ENCODE measurements around the gene INPP5A.

The INPP5A gene

DNA sequence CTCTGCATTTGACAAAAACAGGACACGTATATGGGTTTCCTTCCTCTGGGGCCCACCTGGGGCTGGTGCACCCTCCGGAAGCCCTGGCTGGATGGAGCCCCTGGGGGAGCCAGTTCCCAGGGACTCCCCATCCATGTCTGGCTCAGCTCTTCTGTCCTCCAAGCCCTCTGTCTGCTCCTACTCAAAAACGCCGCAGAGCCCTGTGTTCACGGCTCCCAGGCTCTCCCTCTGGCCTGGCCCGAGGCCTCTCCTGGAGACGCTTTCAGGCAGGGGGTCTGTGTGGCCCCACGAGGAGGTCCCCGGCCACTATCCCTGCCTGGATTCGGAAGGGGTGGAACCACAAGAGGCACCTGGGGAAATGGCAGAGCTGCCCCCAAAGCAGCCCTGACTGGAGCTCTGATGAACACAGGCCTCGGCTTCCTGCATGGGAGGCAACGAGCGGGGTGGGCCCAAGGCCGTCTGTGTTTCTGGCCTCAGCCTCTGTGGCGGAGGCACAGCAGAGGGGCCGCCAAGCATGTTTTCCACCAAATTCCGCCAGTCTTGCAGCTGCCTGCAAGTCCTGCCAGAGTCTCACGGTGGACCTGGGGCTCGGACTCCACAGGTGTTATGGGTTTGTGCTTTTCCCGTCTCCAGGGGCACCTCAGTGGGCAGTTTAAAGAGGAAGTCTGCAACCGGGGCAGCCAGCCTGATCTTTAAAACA lies 22.6 kb upstream of the INPP5A start:
- peaks cover 14% of the 10 kb centered on the region for H3K79me1 ChIP-seq (ENCODE audit: low read length)
- H3K36me3 ChIP-seq (ENCODE audit: control insufficient read depth in 1 of 2, insufficient read depth in 2 of 2, low read length in 2 of 2): no peaks in the 10 kb centered on the region
- H3K4me3 ChIP-seq (ENCODE audit: low read depth, low read length): no peak overlapping the region
- no peaks in the 10 kb centered on the region for H3K9me3 ChIP-seq (ENCODE audit: insufficient read depth, low read depth, low read length)
- no peak overlapping the region for H3K4ac ChIP-seq (ENCODE audit: low read depth, low read length)
- H3K4me1 ChIP-seq (ENCODE audit: control insufficient read depth in 1 of 2, insufficient read depth in 2 of 2, low read length in 2 of 2): peaks cover 32 to 37% of the 10 kb centered on the region in 2 experiments
- H3K23ac ChIP-seq (ENCODE audit: low read length): no peak overlapping the region
- no peak overlapping the region for H2BK120ac ChIP-seq (ENCODE audit: insufficient read depth, low read length, poor library complexity)
- H3K14ac ChIP-seq (ENCODE audit: low read length): no peak overlapping the region
- WGBS (ENCODE audit: extremely low coverage, insufficient coverage, insufficient read length): no CpG with 5 or more reads among the region's 21 CpGs
- no peak overlapping the region for H3K27ac ChIP-seq (ENCODE audit: low read depth, low read length)
- no peak overlapping the region for H3K18ac ChIP-seq (ENCODE audit: low read length)
- no peak overlapping the region for H4K12ac ChIP-seq (ENCODE audit: low read depth, low read length)
- no peak overlapping the region for H3K4me2 ChIP-seq (ENCODE audit: low read length)
- H2BK12ac ChIP-seq (ENCODE audit: low read length): peak overlapping the region; percentile 25
- no peak overlapping the region for H2AFZ ChIP-seq (ENCODE audit: insufficient read depth, low read length, poor library complexity)
- H4K8ac ChIP-seq (ENCODE audit: low read depth, low read length): no peak overlapping the region
- no peak overlapping the region for H2AK5ac ChIP-seq (ENCODE audit: low read length)
- no peaks in the 10 kb centered on the region for H3K27me3 ChIP-seq (ENCODE audit: insufficient read depth, low read length)
- H2BK5ac ChIP-seq (ENCODE audit: low read depth, low read length, poor library complexity): no peak overlapping the region
- H4K91ac ChIP-seq (ENCODE audit: low read depth, low read length): no peak overlapping the region
- DNase-seq: no peak
- H3K9ac ChIP-seq (ENCODE audit: low read length): no peak overlapping the region
- H3K79me2 ChIP-seq (ENCODE audit: control insufficient read depth, insufficient read depth, low read length, poor library complexity): no peaks in the 10 kb centered on the region

DNA sequence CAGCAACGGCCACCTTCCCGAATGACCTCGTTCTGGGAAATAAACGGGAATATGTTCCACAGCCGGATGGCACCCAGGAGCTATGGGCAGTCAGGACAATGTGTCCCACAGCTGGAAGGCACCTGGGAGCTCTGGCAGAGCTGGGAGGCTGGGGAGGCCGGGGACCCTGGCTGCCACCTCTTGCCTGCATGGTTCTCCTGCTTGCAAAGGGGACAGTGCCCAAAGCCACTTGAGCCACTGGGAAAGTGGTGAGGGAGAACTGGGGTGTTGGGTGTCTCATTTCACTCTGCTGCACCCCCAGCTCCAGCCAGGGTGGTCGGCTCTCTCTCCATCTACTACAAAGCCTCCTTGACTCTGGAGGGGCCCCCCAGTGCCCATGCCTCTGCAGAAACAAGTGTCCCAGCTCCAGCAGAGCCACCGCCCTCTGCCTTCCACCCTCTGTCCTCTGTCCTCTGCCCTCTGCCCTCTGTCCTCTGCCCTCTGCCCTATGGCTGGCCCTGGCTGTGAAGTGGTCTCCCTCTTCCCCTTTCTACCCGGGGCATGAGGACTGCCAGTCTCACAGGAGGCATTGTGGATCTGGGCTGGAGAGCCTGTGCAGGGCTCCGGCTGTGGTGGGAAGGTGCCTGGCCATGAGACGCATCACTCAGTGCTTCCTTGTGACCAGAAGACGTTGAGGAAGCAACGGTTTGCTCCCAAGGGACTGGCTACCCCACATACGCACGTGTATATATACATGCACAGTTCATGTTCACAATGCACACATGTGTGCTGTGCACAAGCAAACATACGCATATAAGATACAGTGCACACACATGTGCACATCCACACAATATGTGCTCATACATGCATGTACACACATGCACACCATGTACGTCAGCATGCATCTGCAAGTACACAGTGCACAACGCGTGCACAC lies 21.5 kb upstream of the INPP5A start:
- Histone ChIP-seq H3K36me3 (ENCODE audit: control insufficient read depth in 1 of 2, insufficient read depth in 2 of 2, low read length in 2 of 2) (no peaks in the 10 kb centered on the region), H3K4me3 (ENCODE audit: low read depth, low read length) (no peak overlapping the region), H3K4ac (ENCODE audit: low read depth, low read length) (no peak overlapping the region), H3K18ac (ENCODE audit: low read length) (no peak overlapping the region), H2BK120ac (ENCODE audit: insufficient read depth, low read length, poor library complexity) (no peak overlapping the region), H3K9ac (ENCODE audit: low read length) (no peak overlapping the region), H3K23ac (ENCODE audit: low read length) (no peak overlapping the region), H3K4me1 (ENCODE audit: control insufficient read depth in 1 of 2, insufficient read depth in 2 of 2, low read length in 2 of 2) (peaks cover 32 to 37% of the 10 kb centered on the region in 2 experiments), H2BK12ac (ENCODE audit: low read length) (peak overlapping the region; percentile 32), H3K27me3 (ENCODE audit: insufficient read depth, low read length) (no peaks in the 10 kb centered on the region), H3K79me2 (ENCODE audit: control insufficient read depth, insufficient read depth, low read length, poor library complexity) (no peaks in the 10 kb centered on the region), H2AK5ac (ENCODE audit: low read length) (no peak overlapping the region), H4K8ac (ENCODE audit: low read depth, low read length) (no peak overlapping the region), H3K27ac (ENCODE audit: low read depth, low read length) (no peak overlapping the region), H2AFZ (ENCODE audit: insufficient read depth, low read length, poor library complexity) (no peak overlapping the region), H3K4me2 (ENCODE audit: low read length) (no peak overlapping the region), H2BK5ac (ENCODE audit: low read depth, low read length, poor library complexity) (no peak overlapping the region), H3K9me3 (ENCODE audit: insufficient read depth, low read depth, low read length) (no peaks in the 10 kb centered on the region), H3K79me1 (ENCODE audit: low read length) (peaks cover 14% of the 10 kb centered on the region), H4K91ac (ENCODE audit: low read depth, low read length) (no peak overlapping the region), H3K14ac (ENCODE audit: low read length) (no peak overlapping the region), H4K12ac (ENCODE audit: low read depth, low read length) (no peak overlapping the region)
- WGBS (ENCODE audit: extremely low coverage, insufficient coverage, insufficient read length): no CpG with 5 or more reads among the region's 19 CpGs
- DNase-seq: no peak

DNA sequence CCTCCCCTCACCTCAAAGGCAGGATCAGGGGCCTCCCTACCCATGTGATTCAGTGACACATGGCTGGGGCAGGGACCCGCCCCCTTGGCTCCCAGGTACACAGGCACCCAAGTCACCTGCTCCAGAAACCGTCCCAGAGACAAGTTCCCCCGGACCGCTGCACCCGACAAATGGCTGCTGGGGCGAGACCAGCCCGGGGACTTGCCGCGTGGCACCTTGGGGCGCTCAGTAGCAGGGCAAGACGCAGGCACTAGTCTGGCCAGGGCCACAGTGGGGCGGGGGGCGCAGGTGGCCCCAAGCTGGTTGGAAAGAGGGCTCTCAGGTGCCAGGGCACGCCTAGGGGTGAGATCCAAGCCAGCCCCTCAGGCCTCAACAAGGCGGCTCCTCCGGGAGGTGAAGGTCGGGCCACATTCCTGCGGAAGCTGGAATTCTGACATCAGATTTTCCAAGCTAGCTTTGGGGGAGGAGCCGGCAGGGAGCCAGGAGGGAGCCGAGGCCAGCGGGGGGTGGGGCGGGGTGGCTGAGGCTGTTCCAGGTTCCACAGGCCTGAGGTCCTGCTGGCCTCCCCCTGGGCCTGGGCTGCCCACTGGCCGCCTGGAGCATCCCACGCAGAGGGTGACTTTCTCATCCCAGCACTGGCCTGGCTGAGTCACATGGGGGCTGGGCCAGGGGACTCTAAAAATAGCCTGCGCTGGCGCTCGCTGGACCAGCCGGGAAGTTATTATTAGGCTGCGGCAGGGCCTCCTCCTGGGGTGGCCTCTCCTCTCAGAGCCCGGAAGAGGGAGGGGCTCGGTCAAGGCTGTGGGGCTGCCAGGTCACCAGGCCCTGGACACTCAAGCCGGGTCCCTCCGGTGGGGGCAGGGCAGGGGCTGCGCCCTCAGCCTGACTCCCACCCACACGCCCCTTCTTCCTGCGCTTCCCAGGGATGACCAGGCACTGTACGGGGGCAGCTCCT lies 20.5 kb upstream of the INPP5A start:
- Histone ChIP-seq H3K79me1 (ENCODE audit: low read length) (peaks cover 14% of the 10 kb centered on the region), H3K9ac (ENCODE audit: low read length) (no peak overlapping the region), H2BK5ac (ENCODE audit: low read depth, low read length, poor library complexity) (peak overlapping the region; percentile 29), H3K4me1 (ENCODE audit: control insufficient read depth in 1 of 2, insufficient read depth in 2 of 2, low read length in 2 of 2) (peaks cover 32 to 35% of the 10 kb centered on the region in 2 experiments), H3K4me3 (ENCODE audit: low read depth, low read length) (no peak overlapping the region), H3K4ac (ENCODE audit: low read depth, low read length) (no peak overlapping the region), H3K4me2 (ENCODE audit: low read length) (peak overlapping the region; percentile 58), H4K8ac (ENCODE audit: low read depth, low read length) (peak overlapping the region; percentile 67), H3K79me2 (ENCODE audit: control insufficient read depth, insufficient read depth, low read length, poor library complexity) (no peaks in the 10 kb centered on the region), H3K18ac (ENCODE audit: low read length) (peak overlapping the region; percentile 68), H3K27ac (ENCODE audit: low read depth, low read length) (peak overlapping the region; percentile 28), H4K91ac (ENCODE audit: low read depth, low read length) (peak overlapping the region; percentile 50), H3K14ac (ENCODE audit: low read length) (peak overlapping the region; percentile 37), H2BK120ac (ENCODE audit: insufficient read depth, low read length, poor library complexity) (peak overlapping the region; percentile 44), H2BK12ac (ENCODE audit: low read length) (peak overlapping the region; percentile 47), H4K12ac (ENCODE audit: low read depth, low read length) (no peak overlapping the region), H3K27me3 (ENCODE audit: insufficient read depth, low read length) (no peaks in the 10 kb centered on the region), H2AFZ (ENCODE audit: insufficient read depth, low read length, poor library complexity) (peak overlapping the region; percentile 18), H2AK5ac (ENCODE audit: low read length) (peak overlapping the region; percentile 57), H3K36me3 (ENCODE audit: control insufficient read depth in 1 of 2, insufficient read depth in 2 of 2, low read length in 2 of 2) (no peaks in the 10 kb centered on the region), H3K23ac (ENCODE audit: low read length) (no peak overlapping the region), H3K9me3 (ENCODE audit: insufficient read depth, low read depth, low read length) (no peaks in the 10 kb centered on the region)
- peak; percentile 80 to 83 for DNase-seq
- no CpG with 5 or more reads among the region's 37 CpGs for WGBS (ENCODE audit: extremely low coverage, insufficient coverage, insufficient read length)
